ENCODE results near the gene SCLY. TPM values are rescaled to one million over a fixed set of nuclear protein-coding genes. Genes with fewer than 3 reads are reported as not detected.

The SCLY gene
- total RNA-seq, 1 donor from 2014 or later = 13.5 TPM

DNA sequence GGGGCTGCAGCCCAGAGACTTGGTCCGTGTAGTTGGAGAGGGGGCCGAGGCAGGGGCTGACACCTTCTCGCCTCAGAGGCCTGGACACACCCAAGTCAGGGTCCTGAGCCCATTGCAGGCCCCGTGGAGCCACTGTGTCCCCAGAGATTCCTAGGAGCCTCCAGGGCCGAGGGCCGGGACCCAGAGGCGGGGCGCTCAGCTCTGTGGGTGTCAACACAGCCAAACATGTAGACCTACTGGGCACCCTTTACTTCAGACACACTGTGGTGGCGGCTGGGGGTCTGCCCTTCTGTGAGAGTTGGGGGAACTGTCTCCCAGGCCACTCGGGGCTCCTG, 38.9 kb downstream of the SCLY start:
- Histone ChIP-seq H3K4me3 (no peak overlapping the region), H3K4me1 (no peaks in the 10 kb centered on the region), H3K9me3 (no peaks in the 10 kb centered on the region), H3K27ac (no peak overlapping the region), H3K36me3 (no peaks in the 10 kb centered on the region), H3K27me3 (no peaks in the 10 kb centered on the region)
- intact Hi-C loops (cut with DNase I) = no loop called here
- DNase-seq (ENCODE audit: extremely low spot score in 2 of 2) = peak; percentile 52 to 71
- TF ChIP-seq POLR2AphosphoS5 (IDR thresholded peaks at IDR 0.05; ENCODE audit: insufficient read depth in 1 of 2, low read depth in 1 of 2) = no peak
- no peak for TF ChIP-seq POLR2A (IDR thresholded peaks at IDR 0.05)
- TF ChIP-seq, protein P1, sequence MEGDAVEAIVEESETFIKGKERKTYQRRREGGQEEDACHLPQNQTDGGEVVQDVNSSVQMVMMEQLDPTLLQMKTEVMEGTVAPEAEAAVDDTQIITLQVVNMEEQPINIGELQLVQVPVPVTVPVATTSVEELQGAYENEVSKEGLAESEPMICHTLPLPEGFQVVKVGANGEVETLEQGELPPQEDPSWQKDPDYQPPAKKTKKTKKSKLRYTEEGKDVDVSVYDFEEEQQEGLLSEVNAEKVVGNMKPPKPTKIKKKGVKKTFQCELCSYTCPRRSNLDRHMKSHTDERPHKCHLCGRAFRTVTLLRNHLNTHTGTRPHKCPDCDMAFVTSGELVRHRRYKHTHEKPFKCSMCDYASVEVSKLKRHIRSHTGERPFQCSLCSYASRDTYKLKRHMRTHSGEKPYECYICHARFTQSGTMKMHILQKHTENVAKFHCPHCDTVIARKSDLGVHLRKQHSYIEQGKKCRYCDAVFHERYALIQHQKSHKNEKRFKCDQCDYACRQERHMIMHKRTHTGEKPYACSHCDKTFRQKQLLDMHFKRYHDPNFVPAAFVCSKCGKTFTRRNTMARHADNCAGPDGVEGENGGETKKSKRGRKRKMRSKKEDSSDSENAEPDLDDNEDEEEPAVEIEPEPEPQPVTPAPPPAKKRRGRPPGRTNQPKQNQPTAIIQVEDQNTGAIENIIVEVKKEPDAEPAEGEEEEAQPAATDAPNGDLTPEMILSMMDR (IDR thresholded peaks at IDR 0.05) = no peak

DNA sequence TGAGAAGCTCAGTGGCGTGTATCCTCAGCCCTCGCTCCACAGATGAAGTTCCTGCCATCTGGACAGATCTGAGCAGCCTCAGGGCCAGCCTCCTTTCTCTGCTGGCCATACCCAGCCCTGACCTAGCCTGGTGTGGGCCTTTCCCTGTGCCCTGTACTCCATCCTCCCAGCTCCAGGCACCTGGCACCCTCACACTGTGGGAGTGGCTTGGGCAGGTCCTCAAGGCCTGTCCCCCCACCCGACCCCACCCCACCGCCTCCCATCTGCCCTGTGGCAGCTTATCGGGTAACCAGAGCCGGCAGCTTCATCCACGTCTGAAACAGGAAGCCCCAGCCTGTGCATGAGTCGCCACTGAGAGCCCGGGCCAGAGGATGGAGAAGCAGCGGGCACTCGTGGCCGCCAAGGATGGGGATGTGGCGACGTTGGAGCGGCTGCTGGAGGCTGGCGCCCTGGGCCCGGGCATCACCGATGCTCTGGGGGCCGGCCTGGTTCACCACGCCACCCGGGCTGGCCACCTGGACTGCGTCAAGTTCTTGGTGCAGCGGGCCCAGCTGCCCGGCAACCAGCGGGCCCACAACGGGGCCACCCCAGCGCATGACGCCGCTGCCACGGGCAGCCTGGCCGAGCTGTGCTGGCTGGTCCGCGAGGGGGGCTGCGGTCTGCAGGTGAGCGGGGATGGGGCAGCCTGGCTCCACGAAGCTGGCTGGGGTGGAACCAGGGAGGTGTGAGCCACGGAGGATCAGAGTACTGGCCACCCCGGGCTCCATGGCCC, 39.4 kb downstream of the SCLY start, which contains the start of gene ESPNL:
Gene ESPNL (plus strand): TSS at position 292 of the 772 bp plus-strand sequence. CDS start 80 bp downstream, at position 372.
- Histone ChIP-seq H3K27ac (no peak within 1 kb of the TSS), H3K9me3 (no peaks in the 10 kb centered on the region), H3K4me1 (no peaks in the 10 kb centered on the region), H3K27me3 (no peaks in the 10 kb centered on the region), H3K4me3 (no peak within 1 kb of the TSS), H3K36me3 (no peaks in the 10 kb centered on the region)
- intact Hi-C loops (cut with DNase I) = no loop called here
- DNase-seq (ENCODE audit: extremely low spot score in 2 of 2) = peak; percentile 79 to 88
- no peak for TF ChIP-seq POLR2A (IDR thresholded peaks at IDR 0.05)

DNA sequence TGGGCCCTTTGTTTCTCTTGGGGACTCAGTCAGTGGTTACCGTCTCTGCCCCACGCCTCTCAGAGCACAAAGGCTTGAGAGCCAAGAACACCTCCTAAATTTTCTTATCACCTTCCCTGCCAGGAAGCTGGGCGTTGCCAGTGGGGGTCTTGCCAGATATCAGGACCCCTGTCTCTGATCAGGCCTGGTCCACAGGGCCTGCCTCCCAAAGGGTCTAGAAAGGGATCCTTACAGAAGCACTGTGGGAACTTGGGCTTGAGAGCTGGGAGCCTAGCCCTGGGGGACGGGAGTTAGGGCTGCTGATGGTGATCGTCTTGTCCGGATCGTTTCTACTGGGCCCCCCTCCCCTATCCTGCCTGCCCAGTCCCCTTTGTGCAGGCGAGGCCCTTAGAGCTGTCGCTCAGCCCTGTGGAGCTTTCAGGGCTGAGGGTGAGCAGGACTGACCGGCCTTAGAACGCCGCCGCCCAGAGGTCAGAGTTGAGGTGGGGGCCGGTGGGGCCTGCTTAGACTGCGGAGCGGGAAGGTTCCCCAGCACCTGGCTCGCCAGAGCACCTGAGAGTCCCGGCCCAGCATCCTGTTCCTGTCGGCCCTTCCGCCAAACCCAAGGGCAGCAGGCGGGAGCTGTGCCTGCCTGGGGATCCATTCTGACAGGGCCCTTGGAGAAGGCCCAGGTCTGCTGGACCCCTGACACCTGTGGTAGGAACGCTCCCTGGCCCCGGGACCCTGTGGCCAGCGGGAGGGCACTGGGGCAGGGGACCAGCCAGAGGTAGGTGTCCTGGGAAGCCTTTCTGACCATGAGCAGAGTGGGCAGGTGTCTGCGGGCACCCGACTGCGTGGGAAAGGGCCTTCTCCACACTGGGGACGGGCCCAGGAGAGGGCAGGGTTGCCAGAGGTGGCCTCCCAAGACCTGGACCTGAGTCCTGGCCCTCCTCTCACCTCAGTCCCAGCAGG, 40.3 kb downstream of the SCLY start:
- Histone ChIP-seq H3K4me1 (no peaks in the 10 kb centered on the region), H3K4me3 (no peak overlapping the region), H3K27ac (no peak overlapping the region), H3K36me3 (no peaks in the 10 kb centered on the region), H3K27me3 (no peaks in the 10 kb centered on the region), H3K9me3 (no peaks in the 10 kb centered on the region)
- TF ChIP-seq, protein P1 (IDR thresholded peaks at IDR 0.05) = no peak
- TF ChIP-seq POLR2AphosphoS5 (IDR thresholded peaks at IDR 0.05; ENCODE audit: insufficient read depth in 1 of 2, low read depth in 1 of 2) (no peak), POLR2A (IDR thresholded peaks at IDR 0.05) (no peak)
- intact Hi-C loops (cut with DNase I) = no loop called here
- DNase-seq (ENCODE audit: extremely low spot score in 2 of 2) = peak; percentile 60 to 89

DNA sequence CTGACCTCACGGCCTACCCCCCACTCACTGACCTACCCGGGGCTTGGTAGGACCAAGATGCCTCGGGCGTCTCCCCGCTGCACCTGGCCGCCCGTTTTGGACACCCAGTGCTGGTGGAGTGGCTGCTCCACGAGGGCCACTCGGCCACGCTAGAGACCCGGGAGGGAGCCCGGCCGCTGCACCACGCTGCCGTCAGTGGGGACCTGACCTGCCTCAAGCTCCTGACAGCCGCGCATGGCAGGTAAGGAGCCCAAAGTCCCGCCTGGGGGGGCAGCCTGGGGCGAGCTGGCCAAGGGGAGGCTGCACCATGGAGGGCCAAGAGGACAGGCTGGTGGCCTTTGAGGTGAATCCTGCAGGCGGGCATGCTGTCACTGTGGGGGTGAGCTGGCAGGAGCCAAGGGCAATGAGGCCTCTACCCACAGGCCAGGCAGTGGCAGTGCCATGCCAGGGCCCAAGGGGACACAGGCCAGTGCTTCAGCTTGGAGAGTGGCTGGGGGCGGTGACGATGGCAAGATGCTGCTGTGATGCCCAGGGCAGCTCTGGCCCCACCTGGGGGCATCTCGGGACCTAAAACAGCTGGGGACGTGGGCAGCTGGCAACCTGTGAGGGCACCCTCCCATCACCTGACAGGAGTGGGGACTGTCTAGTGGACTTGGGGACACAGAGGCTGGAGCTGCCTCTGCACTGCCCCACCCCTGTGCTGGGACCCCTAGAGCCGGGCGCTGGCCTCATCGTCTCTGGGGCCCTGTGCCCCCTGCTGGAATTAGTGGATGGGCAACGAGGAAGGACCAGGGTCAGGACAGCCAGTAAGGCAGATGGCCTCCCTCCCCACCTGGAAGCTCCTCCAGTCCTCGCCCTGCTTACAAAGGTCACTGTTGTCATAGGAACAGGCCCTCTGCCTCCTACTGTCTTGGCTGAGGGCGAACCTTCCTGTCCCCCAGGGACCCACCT, 41.4 kb downstream of the SCLY start:
- H3K36me3 ChIP-seq = no peaks in the 10 kb centered on the region
- intact Hi-C loops (cut with DNase I) = no loop called here
- H3K27ac ChIP-seq = no peak overlapping the region
- TF ChIP-seq POLR2A (IDR thresholded peaks at IDR 0.05) (no peak), POLR2AphosphoS5 (IDR thresholded peaks at IDR 0.05; ENCODE audit: insufficient read depth in 1 of 2, low read depth in 1 of 2) (no peak)
- TF ChIP-seq, protein P1 (IDR thresholded peaks at IDR 0.05) = no peak
- no peaks in the 10 kb centered on the region for H3K9me3 ChIP-seq
- H3K4me3 ChIP-seq = no peak overlapping the region
- no peaks in the 10 kb centered on the region for H3K27me3 ChIP-seq
- peak in 1 of 2 donors; percentile 88 for DNase-seq (ENCODE audit: extremely low spot score in 2 of 2)
- H3K4me1 ChIP-seq = no peaks in the 10 kb centered on the region

DNA sequence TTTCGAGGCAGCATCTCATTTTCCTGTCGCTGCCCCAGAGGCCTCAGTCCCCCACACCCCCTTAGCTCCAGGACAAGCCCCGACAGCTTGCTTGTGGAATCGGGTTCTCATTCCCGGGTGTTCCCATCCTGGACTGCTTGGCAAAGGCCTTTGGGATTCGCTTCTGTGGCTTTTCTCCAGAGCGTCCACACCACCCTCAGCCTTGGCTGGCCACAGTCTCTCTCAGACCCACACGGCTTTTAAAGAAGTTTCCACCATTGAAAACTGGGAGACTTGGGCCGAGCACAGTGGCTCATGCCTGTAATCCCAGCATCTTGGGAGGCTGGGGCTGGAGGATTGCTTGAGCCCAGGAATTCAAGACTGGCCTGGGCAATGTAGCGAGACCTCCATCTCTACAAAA, 42.1 kb downstream of the SCLY start:
- Histone ChIP-seq H3K36me3 (no peaks in the 10 kb centered on the region), H3K4me1 (no peaks in the 10 kb centered on the region), H3K4me3 (no peak overlapping the region), H3K9me3 (no peaks in the 10 kb centered on the region), H3K27me3 (no peaks in the 10 kb centered on the region), H3K27ac (no peak overlapping the region)
- intact Hi-C loops (cut with DNase I) = no loop called here
- TF ChIP-seq, protein P1 (IDR thresholded peaks at IDR 0.05) = no peak
- TF ChIP-seq POLR2A (IDR thresholded peaks at IDR 0.05) (no peak), POLR2AphosphoS5 (IDR thresholded peaks at IDR 0.05; ENCODE audit: insufficient read depth in 1 of 2, low read depth in 1 of 2) (no peak)
- DNase-seq (ENCODE audit: extremely low spot score in 2 of 2) = no peak

Measured in vagina (tissue), 2 donors.